RWPE2 (cell line): ENCODE data around the gene PXDN.

Experiments used
- ATAC-seq: fragments of 200-7000 bp; cut with Tn5 transposase; 3 replicates; pipeline ENCODE4 v1.9.1; 2021; ENCODE audit warnings: low read depth
- DNase-seq: peaks from one replicate; pipeline ENCODE4 v3.0.0-alpha.2; 2020; ENCODE audit warnings: low spot score
- H3K27ac ChIP-seq: fragments of 450-650 bp; 2 replicates; pipeline ENCODE4 v1.5.1; 2017; ENCODE audit warnings: mild to moderate bottlenecking; ENCODE audit not compliant: poor library complexity, severe bottlenecking
- H3K27me3 ChIP-seq: fragments of 250-450 bp; sonication (Bioruptor Pico); 2 replicates; pipeline ENCODE4 v1.5.1; 2021; ENCODE audit warnings: mild to moderate bottlenecking, moderate library complexity; ENCODE audit not compliant: insufficient read depth, poor library complexity, severe bottlenecking
- H3K36me3 ChIP-seq: fragments of 250-450 bp; sonication (Bioruptor Pico); 2 replicates; pipeline ENCODE4 v1.5.1; 2020; ENCODE audit warnings: low read depth, mild to moderate bottlenecking, moderate library complexity
- H3K4me1 ChIP-seq: fragments of 250-450 bp; sonication (Bioruptor Pico); 2 replicates; pipeline ENCODE4 v1.5.1; 2021; ENCODE audit warnings: mild to moderate bottlenecking, moderate library complexity; ENCODE audit not compliant: insufficient read depth, poor library complexity, severe bottlenecking
- H3K4me3 ChIP-seq: fragments of 250-450 bp; sonication (Bioruptor Pico); 2 replicates; pipeline ENCODE4 v1.5.1; 2021; ENCODE audit warnings: mild to moderate bottlenecking, moderate library complexity; ENCODE audit not compliant: severe bottlenecking
- H3K9me3 ChIP-seq: fragments of 250-450 bp; sonication (Bioruptor Pico); 2 replicates; pipeline ENCODE4 v1.5.1; 2021; ENCODE audit warnings: mild to moderate bottlenecking, moderate library complexity; ENCODE audit not compliant: severe bottlenecking
- TF ChIP-seq, protein P1 (sequence below): fragments of 450-650 bp; IDR thresholded peaks from one replicate; pipeline ENCODE4 v1.5.1; 2017; ENCODE audit warnings: mild to moderate bottlenecking, moderate library complexity; ENCODE audit not compliant: poor library complexity, severe bottlenecking

The PXDN gene

GRCh38 chr2:1584691-1585485 is 159.4 kb downstream of the PXDN start:
- no peaks in the 10 kb centered on the region for H3K36me3 ChIP-seq
- H3K4me1 ChIP-seq, result peaks cover 14% of the 10 kb centered on the region
- H3K27ac ChIP-seq, result no peak overlapping the region
- DNase-seq (peak; percentile 46), ATAC-seq (peak; percentile 12; the same call in 1 of the 3 replicates)
- no peaks in the 10 kb centered on the region for H3K9me3 ChIP-seq
- no peak overlapping the region for H3K4me3 ChIP-seq
- H3K27me3 ChIP-seq, result no peaks in the 10 kb centered on the region
- TF ChIP-seq, protein P1, sequence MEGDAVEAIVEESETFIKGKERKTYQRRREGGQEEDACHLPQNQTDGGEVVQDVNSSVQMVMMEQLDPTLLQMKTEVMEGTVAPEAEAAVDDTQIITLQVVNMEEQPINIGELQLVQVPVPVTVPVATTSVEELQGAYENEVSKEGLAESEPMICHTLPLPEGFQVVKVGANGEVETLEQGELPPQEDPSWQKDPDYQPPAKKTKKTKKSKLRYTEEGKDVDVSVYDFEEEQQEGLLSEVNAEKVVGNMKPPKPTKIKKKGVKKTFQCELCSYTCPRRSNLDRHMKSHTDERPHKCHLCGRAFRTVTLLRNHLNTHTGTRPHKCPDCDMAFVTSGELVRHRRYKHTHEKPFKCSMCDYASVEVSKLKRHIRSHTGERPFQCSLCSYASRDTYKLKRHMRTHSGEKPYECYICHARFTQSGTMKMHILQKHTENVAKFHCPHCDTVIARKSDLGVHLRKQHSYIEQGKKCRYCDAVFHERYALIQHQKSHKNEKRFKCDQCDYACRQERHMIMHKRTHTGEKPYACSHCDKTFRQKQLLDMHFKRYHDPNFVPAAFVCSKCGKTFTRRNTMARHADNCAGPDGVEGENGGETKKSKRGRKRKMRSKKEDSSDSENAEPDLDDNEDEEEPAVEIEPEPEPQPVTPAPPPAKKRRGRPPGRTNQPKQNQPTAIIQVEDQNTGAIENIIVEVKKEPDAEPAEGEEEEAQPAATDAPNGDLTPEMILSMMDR, result peak; percentile 57

DNA sequence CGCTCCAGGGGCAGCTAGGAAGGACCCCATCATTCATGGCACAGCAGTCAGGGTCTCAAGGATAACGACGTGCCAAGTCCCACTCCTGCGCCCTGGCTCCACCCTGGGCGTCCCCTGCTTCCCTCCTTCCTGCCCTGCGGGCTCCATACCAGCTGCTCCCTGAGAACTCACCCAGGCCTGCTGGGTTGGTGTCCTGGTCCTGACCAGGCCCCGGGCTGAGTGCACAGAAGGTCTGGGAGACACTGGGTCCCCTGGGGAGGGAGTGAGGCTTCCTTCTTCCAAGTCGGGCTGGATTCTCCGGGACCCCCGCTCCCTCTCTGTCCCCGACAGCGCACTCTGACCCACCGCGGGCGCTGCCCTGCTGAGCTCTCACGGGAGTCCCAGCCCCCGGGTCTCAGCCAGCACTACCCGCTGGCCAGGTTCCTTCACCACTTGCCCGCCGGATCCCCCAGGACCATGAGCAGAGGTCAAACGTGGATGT is 160.2 kb downstream of the PXDN start:
- no peaks in the 10 kb centered on the region for H3K9me3 ChIP-seq
- no peaks in the 10 kb centered on the region for H3K27me3 ChIP-seq
- TF ChIP-seq, protein P1, result no peak
- DNase-seq, result peak; percentile 49
- no peak overlapping the region for H3K27ac ChIP-seq
- H3K4me3 ChIP-seq, result no peak overlapping the region
- H3K4me1 ChIP-seq, result peaks cover 21% of the 10 kb centered on the region
- H3K36me3 ChIP-seq, result no peaks in the 10 kb centered on the region
- ATAC-seq, result no peak

DNA sequence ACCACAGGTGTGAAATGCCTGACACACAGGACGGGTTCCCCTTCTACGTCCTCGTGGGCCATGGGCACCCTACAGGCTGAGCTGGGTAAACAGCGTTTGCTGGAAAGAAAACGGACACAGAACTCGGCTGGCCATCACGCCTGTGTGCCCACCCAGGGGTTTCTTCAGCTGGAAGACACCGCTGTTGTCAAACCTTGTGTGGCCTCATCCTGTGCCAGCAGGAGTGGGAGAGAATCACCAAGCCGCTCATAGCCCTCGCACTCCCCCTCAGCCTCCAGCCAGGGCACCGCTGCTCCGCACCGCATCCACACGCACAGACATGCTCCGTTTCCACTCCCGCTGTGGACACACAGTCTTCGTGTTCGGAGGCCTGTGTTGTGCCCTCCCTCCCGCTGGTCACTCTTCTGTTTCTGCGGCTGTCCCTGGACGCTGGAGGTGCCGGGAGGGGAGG is 161.4 kb downstream of the PXDN start:
- ATAC-seq, result no peak
- Histone ChIP-seq H3K9me3 (no peaks in the 10 kb centered on the region), H3K27me3 (no peaks in the 10 kb centered on the region), H3K36me3 (no peaks in the 10 kb centered on the region), H3K4me1 (peaks cover 27% of the 10 kb centered on the region), H3K4me3 (no peak overlapping the region), H3K27ac (no peak overlapping the region)
- peak; percentile 41 for DNase-seq
- TF ChIP-seq, protein P1, result no peak

GRCh38 chr2:1581965-1582625 is 162.2 kb downstream of the PXDN start:
- TF ChIP-seq, protein P1, result no peak
- no peaks in the 10 kb centered on the region for H3K27me3 ChIP-seq
- H3K36me3 ChIP-seq, result no peaks in the 10 kb centered on the region
- no peak overlapping the region for H3K27ac ChIP-seq
- peaks cover 24% of the 10 kb centered on the region for H3K4me1 ChIP-seq
- no peak overlapping the region for H3K4me3 ChIP-seq
- DNase-seq, result peak; percentile 5
- H3K9me3 ChIP-seq, result no peaks in the 10 kb centered on the region
- ATAC-seq, result no peak
